ENCODE results near the gene FPR2.

The FPR2 gene

GRCh38 chr19:51807925-51808324 is 46.9 kb downstream of the FPR2 start:
- DNase-seq: no peak

- DNase-seq: no peak
These were observed 47.5 kb downstream of the FPR2 start for GRCh38 chr19:51808333-51808986.

- DNase-seq: no peak
These were observed 48.8 kb downstream of the FPR2 start for GRCh38 chr19:51809787-51810186.

GRCh38 chr19:51810223-51810622 is 49.2 kb downstream of the FPR2 start:
- DNase-seq: no peak

- DNase-seq: no peak
These were observed 50.4 kb downstream of the FPR2 start for GRCh38 chr19:51811344-51811743.

GRCh38 chr19:51815043-51815442 is 54.1 kb downstream of the FPR2 start:
- DNase-seq: no peak

GRCh38 chr19:51816711-51817110 is 55.7 kb downstream of the FPR2 start:
- DNase-seq: no peak

- DNase-seq: no peak
These were observed 59.0 kb downstream of the FPR2 start for GRCh38 chr19:51820011-51820410.
